Endodermal cell (in vitro differentiated cells): ENCODE data around the gene TAOK2. TPM values are rescaled to one million over a fixed set of nuclear protein-coding genes. Genes with fewer than 3 reads are reported as not detected.

Experiments used
- DNase-seq: peaks from one replicate; pipeline ENCODE4 v3.0.0-alpha.2; 2017
- H3K27ac ChIP-seq: 2 replicates; pipeline ENCODE4 v1.5.1; 2013; ENCODE audit warnings: mild to moderate bottlenecking, low read depth, low read length, moderate library complexity
- H3K27me3 ChIP-seq: 2 replicates; pipeline ENCODE4 v1.6.1; 2013; ENCODE audit warnings: mild to moderate bottlenecking, low read length, moderate library complexity; ENCODE audit not compliant: insufficient read depth, control insufficient read depth, poor library complexity, severe bottlenecking
- H3K36me3 ChIP-seq: 2 replicates; pipeline ENCODE4 v1.7.0; 2013; ENCODE audit warnings: mild to moderate bottlenecking, low read length, moderate library complexity; ENCODE audit not compliant: control insufficient read depth, insufficient read depth
- H3K4me1 ChIP-seq: one replicate; pipeline ENCODE4 v1.7.0; 2013; ENCODE audit warnings: low read length; ENCODE audit not compliant: control insufficient read depth, insufficient read depth
- H3K4me3 ChIP-seq: 2 replicates; pipeline ENCODE4 v1.5.1; 2013; ENCODE audit warnings: mild to moderate bottlenecking, low read length, moderate library complexity
- H3K9ac ChIP-seq: 2 replicates; pipeline ENCODE4 v1.6.1; 2013; ENCODE audit warnings: mild to moderate bottlenecking, low read length, moderate library complexity; ENCODE audit not compliant: poor library complexity, severe bottlenecking; ENCODE audit errors: extremely low read depth
- H3K9me3 ChIP-seq: 2 replicates; pipeline ENCODE4 v1.6.1; 2013; ENCODE audit warnings: mild to moderate bottlenecking, low read length, moderate library complexity; ENCODE audit not compliant: control insufficient read depth
- H3K27ac Mint-ChIP-seq: 2 replicates; pipeline ENCODE4 v1.8.0; 2020; ENCODE audit warnings: mixed read lengths
- H3K27me3 Mint-ChIP-seq: 2 replicates; pipeline ENCODE4 v1.8.0; 2021; ENCODE audit warnings: mild to moderate bottlenecking, mixed read lengths; ENCODE audit not compliant: insufficient read depth
- H3K36me3 Mint-ChIP-seq: 2 replicates; pipeline ENCODE4 v1.8.0; 2020; ENCODE audit warnings: low read depth, mixed read lengths
- H3K4me1 Mint-ChIP-seq: 2 replicates; pipeline ENCODE4 v1.8.0; 2020; ENCODE audit warnings: mixed read lengths
- H3K4me3 Mint-ChIP-seq: 2 replicates; pipeline ENCODE4 v1.8.0; 2020; ENCODE audit warnings: mild to moderate bottlenecking, moderate library complexity, mixed read lengths
- H3K9me3 Mint-ChIP-seq: 2 replicates; pipeline ENCODE4 v1.8.0; 2020; ENCODE audit warnings: mild to moderate bottlenecking, mixed read lengths
- WGBS, 2 experiments: methylation state at CpG; one replicate each; pipeline versions ENCODE4 v1.1.5 to v1.1.7; 2013; ENCODE audit warnings: missing lambda C conversion rate in 2 of 2, mixed read lengths in 1 of 2; ENCODE audit not compliant: insufficient coverage in 1 of 2, insufficient read length in 1 of 2; 5-methylcytosine and 5-hydroxymethylcytosine counted together
- long read RNA-seq, 4 experiments: library from polyadenylated mRNA in 2 of 4; library from RNA in 1 of 4; library from capped mRNA in 1 of 4; stranded (forward) in 3 of 4; unstranded in 1 of 4; transcript quantifications; one replicate each; pipeline ENCODE4 v2.0.0, GENCODE V29; 2020 to 2021; ENCODE audit warnings: inconsistent platforms in 1 of 4
- polyA plus RNA-seq, 2 experiments: library from polyadenylated mRNA; stranded (reverse); fragments of 50-300 nt; gene quantifications; one replicate each; pipeline ENCODE4 v1.2.3, GENCODE V29; 2013
- total RNA-seq, 2 donors: library from RNA; stranded (reverse); fragmentation: NEBNext Ultra II Directional in 1 of 2; extraction: Animal tissue kit (Norgen Biotek cat#: 25700) in 1 of 2; gene quantifications; 2 replicates in 1 of 2; 3 replicates in 1 of 2; pipeline ENCODE4 v1.2.1, GENCODE V29; 2021
- TF ChIP-seq, protein P1 (sequence below): fragments of 200-600 bp; sonication (generic); conservative IDR thresholded peaks from 2 replicates; pipeline ENCODE4 v1.5.0; 2021; ENCODE audit warnings: antibody characterized with exemption, mild to moderate bottlenecking

Gene TAOK2
- 10 to 100 TPM; 44.6 to 50.2 TPM for total RNA-seq
- polyA plus RNA-seq (2013, experiment 1 of 2), result 42.3 TPM
- 39.7 TPM for polyA plus RNA-seq (2013, experiment 2 of 2)
- long read RNA-seq, experiment 1, partial matches to known transcripts, result 0 of 7 reads
- long read RNA-seq, experiment 1, other reads (novel, unspliced or antisense), result 5 of 7 reads
- long read RNA-seq, experiment 2, full-length matches to known transcripts, result 31 of 58 reads
- long read RNA-seq, experiment 2, partial matches to known transcripts, result 10 of 58 reads
- long read RNA-seq, experiment 2, other reads (novel, unspliced or antisense), result 17 of 58 reads
- long read RNA-seq, experiment 3, full-length matches to known transcripts, result 5 of 19 reads
- long read RNA-seq, experiment 3, partial matches to known transcripts, result 8 of 19 reads
- long read RNA-seq, experiment 3, other reads (novel, unspliced or antisense), result 6 of 19 reads
- long read RNA-seq, experiment 4, result 0 reads

DNA sequence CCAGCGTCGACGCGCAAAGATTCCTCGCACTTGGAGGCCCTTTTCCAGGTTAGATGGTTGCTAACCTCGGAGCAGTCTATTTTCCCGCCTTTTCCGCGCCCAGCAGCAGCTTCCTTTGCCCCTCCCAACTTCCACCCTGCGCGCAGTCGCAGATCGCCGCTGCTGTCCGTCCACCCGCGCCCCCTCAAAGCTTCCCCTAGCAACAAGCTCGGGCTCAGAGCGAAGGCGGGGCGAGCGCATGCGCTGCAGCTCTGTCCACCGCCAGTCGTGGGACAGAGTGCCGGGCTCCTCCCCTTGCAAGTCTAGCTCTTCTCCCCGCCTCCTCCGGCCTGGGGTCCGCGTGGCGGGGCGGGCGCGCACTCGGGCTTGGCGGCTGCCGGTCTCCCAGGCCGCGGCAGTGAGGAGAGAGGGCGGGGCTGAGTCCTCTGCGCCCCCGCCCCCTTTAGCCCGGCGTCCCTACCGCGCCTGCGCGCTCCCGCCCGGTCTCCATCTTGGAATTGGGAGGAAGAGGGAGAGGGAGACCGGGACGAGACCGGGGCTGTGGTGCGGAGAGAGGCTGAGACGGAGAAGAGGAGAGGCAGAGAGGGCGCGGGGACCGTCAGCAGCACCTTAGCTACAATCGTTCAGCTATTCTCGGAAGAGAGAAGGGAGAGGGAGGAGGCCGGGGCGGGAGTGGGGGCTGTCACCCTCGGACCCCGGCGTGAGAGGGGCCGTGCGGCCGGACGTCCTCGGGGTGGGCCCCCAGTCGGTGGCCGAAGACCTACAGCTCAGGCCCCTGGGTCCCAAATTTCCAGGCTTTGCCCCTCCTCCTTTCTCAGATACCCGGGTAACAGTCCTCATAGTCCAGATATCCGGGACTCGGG is at the start of gene TAOK2:
Gene TAOK2 (plus strand): TSS at position 485 of the 863 bp plus-strand sequence. CDS start 3,905 bp downstream, outside the sequence.
- Histone ChIP-seq H3K9ac (peak within 1 kb of the TSS; percentile 87), H3K36me3 (peaks cover 45% of the 10 kb centered on the region), H3K9me3 (peaks cover 14% of the 10 kb centered on the region), H3K27ac (peak within 1 kb of the TSS; percentile 51), H3K4me3 (peak within 1 kb of the TSS; percentile 96), H3K4me1 (peaks cover 9% of the 10 kb centered on the region), H3K27me3 (no peaks in the 10 kb centered on the region)
- peaks cover 42% of the 10 kb centered on the region for H3K36me3 Mint-ChIP-seq
- 2 to 7% methylated on average over 31 to 75 of the region's 75 CpGs for WGBS, 2 experiments
- H3K27ac Mint-ChIP-seq, result peak within 1 kb of the TSS; percentile 94
- TF ChIP-seq, protein P1, sequence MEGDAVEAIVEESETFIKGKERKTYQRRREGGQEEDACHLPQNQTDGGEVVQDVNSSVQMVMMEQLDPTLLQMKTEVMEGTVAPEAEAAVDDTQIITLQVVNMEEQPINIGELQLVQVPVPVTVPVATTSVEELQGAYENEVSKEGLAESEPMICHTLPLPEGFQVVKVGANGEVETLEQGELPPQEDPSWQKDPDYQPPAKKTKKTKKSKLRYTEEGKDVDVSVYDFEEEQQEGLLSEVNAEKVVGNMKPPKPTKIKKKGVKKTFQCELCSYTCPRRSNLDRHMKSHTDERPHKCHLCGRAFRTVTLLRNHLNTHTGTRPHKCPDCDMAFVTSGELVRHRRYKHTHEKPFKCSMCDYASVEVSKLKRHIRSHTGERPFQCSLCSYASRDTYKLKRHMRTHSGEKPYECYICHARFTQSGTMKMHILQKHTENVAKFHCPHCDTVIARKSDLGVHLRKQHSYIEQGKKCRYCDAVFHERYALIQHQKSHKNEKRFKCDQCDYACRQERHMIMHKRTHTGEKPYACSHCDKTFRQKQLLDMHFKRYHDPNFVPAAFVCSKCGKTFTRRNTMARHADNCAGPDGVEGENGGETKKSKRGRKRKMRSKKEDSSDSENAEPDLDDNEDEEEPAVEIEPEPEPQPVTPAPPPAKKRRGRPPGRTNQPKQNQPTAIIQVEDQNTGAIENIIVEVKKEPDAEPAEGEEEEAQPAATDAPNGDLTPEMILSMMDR, result no peak
- peaks cover 21% of the 10 kb centered on the region for H3K4me1 Mint-ChIP-seq
- DNase-seq, result peak; percentile 100
- peak within 1 kb of the TSS; percentile 90 for H3K4me3 Mint-ChIP-seq
- peaks cover 4% of the 10 kb centered on the region for H3K27me3 Mint-ChIP-seq
- H3K9me3 Mint-ChIP-seq, result peaks cover 13% of the 10 kb centered on the region

DNA sequence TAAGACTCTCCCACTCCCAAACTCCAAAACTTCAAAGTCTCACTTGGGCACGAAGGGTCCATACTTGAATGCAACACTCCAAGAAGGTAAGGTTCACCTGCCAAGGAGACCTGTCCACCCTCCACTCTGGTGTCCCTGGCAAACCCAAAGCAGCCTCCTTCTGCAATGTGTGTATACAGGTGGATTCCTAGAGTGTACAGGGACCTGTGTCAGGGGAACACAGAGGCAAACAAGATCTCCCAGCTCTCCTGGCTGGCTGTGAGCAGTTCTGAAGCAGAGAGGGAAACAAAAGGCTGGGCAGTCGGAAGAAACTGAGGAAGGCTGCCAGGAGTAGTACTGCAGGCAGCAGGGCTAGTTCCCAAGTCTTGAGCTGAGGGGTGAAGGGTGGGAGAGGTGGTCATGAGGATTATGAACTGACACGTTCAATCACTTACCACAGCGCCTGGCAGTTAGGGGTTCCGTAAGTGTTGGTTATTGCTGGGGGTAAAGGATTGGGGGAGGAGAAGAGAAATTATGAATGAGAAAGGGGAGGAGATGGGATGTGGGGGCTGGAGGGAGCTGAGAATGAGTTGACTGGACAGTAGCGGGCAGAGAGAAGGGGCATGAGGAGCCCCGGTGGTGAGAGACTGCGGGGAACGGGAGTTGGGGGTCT is 48.4 kb upstream of the TAOK2 start:
- H3K27me3 Mint-ChIP-seq, result no peaks in the 10 kb centered on the region
- peaks cover 15% of the 10 kb centered on the region for H3K36me3 Mint-ChIP-seq
- Histone ChIP-seq H3K27ac (no peak overlapping the region), H3K9me3 (no peaks in the 10 kb centered on the region), H3K4me3 (peak overlapping the region; percentile 86), H3K36me3 (peaks cover 25% of the 10 kb centered on the region), H3K9ac (peak overlapping the region; percentile 60), H3K4me1 (peaks cover 8% of the 10 kb centered on the region), H3K27me3 (no peaks in the 10 kb centered on the region)
- TF ChIP-seq, protein P1, result no peak
- 7 to 13% methylated on average over 5 to 9 of the region's 9 CpGs for WGBS, 2 experiments
- peak overlapping the region; percentile 78 for H3K4me3 Mint-ChIP-seq
- peak; percentile 52 for DNase-seq
- no peaks in the 10 kb centered on the region for H3K9me3 Mint-ChIP-seq
- peak overlapping the region; percentile 32 for H3K27ac Mint-ChIP-seq
- peaks cover 20% of the 10 kb centered on the region for H3K4me1 Mint-ChIP-seq
